ENCODE results near the gene UCN.

The UCN gene

DNA sequence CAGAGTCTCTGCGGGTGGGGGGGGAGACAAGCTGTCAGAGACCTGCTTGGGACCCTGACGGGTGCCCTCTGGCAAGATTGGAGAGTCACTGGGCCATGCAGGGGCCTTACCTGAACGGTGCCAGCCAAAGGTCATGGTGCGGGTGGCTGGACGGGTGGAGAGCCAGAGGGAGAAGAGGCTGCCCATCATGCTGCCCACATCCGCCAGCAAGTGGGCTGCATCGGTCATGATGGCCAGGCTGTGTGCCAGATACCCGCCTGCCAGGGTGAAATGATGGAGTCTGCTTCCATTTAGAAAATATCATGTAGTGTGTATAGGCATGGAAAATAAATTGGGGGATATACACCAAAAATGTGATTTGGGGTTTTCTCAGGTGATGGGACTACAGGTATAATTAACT, 50.2 kb downstream of the UCN start:
- TF ChIP-seq CREB1 (IDR thresholded peaks at IDR 0.05; ENCODE audit: low read depth) (no peak), CEBPB (IDR thresholded peaks at IDR 0.05) (no peak), EP300 (IDR thresholded peaks at IDR 0.05; ENCODE audit: borderline replicate concordance) (no peak), TCF12 (IDR thresholded peaks at IDR 0.05; ENCODE audit: low read depth) (no peak), FOXM1 (IDR thresholded peaks at IDR 0.05; ENCODE audit: borderline replicate concordance, low read depth) (no peak), TEAD4 (IDR thresholded peaks at IDR 0.05) (no peak), RAD21 (IDR thresholded peaks at IDR 0.05; ENCODE audit: low read depth) (no peak), ZBTB7A (IDR thresholded peaks at IDR 0.05; ENCODE audit: low read depth) (no peak), TAF1 (IDR thresholded peaks at IDR 0.05; ENCODE audit: low read depth) (no peak), NFIC (IDR thresholded peaks at IDR 0.05) (no peak)
- TF ChIP-seq, protein P1, sequence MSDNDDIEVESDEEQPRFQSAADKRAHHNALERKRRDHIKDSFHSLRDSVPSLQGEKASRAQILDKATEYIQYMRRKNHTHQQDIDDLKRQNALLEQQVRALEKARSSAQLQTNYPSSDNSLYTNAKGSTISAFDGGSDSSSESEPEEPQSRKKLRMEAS (IDR thresholded peaks at IDR 0.05), result no peak
- TF ChIP-seq, protein P2, sequence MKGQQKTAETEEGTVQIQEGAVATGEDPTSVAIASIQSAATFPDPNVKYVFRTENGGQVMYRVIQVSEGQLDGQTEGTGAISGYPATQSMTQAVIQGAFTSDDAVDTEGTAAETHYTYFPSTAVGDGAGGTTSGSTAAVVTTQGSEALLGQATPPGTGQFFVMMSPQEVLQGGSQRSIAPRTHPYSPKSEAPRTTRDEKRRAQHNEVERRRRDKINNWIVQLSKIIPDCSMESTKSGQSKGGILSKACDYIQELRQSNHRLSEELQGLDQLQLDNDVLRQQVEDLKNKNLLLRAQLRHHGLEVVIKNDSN (IDR thresholded peaks at IDR 0.05), result no peak
- TF ChIP-seq, protein P3, sequence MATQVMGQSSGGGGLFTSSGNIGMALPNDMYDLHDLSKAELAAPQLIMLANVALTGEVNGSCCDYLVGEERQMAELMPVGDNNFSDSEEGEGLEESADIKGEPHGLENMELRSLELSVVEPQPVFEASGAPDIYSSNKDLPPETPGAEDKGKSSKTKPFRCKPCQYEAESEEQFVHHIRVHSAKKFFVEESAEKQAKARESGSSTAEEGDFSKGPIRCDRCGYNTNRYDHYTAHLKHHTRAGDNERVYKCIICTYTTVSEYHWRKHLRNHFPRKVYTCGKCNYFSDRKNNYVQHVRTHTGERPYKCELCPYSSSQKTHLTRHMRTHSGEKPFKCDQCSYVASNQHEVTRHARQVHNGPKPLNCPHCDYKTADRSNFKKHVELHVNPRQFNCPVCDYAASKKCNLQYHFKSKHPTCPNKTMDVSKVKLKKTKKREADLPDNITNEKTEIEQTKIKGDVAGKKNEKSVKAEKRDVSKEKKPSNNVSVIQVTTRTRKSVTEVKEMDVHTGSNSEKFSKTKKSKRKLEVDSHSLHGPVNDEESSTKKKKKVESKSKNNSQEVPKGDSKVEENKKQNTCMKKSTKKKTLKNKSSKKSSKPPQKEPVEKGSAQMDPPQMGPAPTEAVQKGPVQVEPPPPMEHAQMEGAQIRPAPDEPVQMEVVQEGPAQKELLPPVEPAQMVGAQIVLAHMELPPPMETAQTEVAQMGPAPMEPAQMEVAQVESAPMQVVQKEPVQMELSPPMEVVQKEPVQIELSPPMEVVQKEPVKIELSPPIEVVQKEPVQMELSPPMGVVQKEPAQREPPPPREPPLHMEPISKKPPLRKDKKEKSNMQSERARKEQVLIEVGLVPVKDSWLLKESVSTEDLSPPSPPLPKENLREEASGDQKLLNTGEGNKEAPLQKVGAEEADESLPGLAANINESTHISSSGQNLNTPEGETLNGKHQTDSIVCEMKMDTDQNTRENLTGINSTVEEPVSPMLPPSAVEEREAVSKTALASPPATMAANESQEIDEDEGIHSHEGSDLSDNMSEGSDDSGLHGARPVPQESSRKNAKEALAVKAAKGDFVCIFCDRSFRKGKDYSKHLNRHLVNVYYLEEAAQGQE (IDR thresholded peaks at IDR 0.05; ENCODE audit: low read depth), result no peak

Data from Ishikawa (cell line).